Suprapubic skin (tissue), 3 donors: ENCODE results near the gene CCDC184.

ENCODE experiments used
- EP300 ChIP-seq: sonication (generic); formaldehyde crosslinking; IDR thresholded peaks from one replicate; pipeline ENCODE4 v1.6.1; 2017; ENCODE audit warnings: antibody characterized with exemption
- POLR2A ChIP-seq, 2 donors: fragments of 450-650 bp; IDR thresholded peaks; one replicate each; pipeline ENCODE4 v1.6.1; 2017; ENCODE audit warnings: antibody characterized with exemption in 2 of 2, mild to moderate bottlenecking in 2 of 2, moderate library complexity in 2 of 2
- TF ChIP-seq, protein P1 (sequence below), 2 donors: fragments of 200-600 bp in 1 of 2; fragments of 450-650 bp in 1 of 2; sonication (generic) in 1 of 2; IDR thresholded peaks; one replicate each; pipeline ENCODE4 v1.5.1; 2016 to 2019; ENCODE audit warnings: antibody characterized with exemption in 2 of 2, mild to moderate bottlenecking in 1 of 2, moderate library complexity in 1 of 2

DNA sequence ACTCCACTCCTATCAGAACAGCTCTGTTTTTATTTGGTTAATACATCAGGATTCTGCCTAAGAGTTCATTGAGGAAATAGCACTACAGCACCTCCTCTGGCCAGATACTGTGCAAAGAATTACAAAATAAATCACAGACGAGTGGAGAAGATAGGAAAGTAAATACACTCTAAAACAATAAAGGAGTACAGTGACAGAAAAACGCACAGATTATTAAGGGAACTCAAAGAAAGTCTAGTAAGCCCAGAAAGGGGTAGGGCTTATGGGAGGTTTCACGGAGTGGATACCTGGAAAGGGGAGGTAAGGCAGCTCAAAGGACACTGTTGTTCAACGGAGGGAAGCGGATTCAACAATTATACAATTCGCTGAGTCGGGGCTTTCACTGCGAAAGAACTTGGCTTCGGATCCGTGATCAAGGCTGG, 14.1 kb downstream of the CCDC184 start:
- TF ChIP-seq, protein P1, sequence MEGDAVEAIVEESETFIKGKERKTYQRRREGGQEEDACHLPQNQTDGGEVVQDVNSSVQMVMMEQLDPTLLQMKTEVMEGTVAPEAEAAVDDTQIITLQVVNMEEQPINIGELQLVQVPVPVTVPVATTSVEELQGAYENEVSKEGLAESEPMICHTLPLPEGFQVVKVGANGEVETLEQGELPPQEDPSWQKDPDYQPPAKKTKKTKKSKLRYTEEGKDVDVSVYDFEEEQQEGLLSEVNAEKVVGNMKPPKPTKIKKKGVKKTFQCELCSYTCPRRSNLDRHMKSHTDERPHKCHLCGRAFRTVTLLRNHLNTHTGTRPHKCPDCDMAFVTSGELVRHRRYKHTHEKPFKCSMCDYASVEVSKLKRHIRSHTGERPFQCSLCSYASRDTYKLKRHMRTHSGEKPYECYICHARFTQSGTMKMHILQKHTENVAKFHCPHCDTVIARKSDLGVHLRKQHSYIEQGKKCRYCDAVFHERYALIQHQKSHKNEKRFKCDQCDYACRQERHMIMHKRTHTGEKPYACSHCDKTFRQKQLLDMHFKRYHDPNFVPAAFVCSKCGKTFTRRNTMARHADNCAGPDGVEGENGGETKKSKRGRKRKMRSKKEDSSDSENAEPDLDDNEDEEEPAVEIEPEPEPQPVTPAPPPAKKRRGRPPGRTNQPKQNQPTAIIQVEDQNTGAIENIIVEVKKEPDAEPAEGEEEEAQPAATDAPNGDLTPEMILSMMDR (IDR thresholded peaks at IDR 0.05) = no peak
- no peak for TF ChIP-seq EP300
- TF ChIP-seq POLR2A (IDR thresholded peaks at IDR 0.05) = no peak
